Measurements from ENCODE around the gene NUDT22. TPM values are rescaled to one million over a fixed set of nuclear protein-coding genes. Genes with fewer than 3 reads are reported as not detected.

NUDT22 gene
- total RNA-seq, 1 donor: 56.5 TPM

DNA sequence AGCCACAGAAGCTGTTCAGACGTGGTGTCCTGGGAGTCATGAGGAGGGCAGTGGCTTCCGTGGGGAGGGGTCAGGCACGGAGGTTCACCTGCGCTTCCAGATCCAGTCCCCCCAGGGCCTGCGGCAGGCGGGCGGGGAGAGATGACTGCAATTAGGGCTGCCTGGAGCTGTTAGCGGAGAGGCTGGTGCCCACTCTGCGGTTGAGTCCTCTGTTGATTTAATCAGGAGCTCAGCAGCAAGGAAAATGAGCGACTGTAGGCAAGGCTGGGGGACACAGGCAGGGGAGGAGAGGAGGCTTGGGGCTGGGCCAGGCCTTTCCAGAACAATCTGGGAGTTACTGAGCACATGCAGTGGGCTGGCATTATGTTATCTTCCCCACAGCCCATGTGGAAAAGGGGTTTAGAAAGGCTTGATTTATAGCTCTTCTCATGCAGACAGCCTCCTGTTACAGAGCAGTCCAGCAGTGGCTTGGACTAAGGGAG lies 38.3 kb downstream of the NUDT22 start:
- Histone ChIP-seq H3K36me3 (ENCODE audit: insufficient read depth, low read length) (peaks cover 47% of the 10 kb centered on the region), H4K20me1 (ENCODE audit: insufficient read depth, low read length) (no peaks in the 10 kb centered on the region), H3K27ac (ENCODE audit: low read depth, low read length) (no peak overlapping the region), H3K4me2 (ENCODE audit: insufficient read depth, low read length) (no peak overlapping the region), H3K4me3 (ENCODE audit: insufficient read depth, low read length) (no peak overlapping the region), H2AFZ (ENCODE audit: low read length) (no peak overlapping the region), H3K9me3 (ENCODE audit: low read depth, low read length) (no peaks in the 10 kb centered on the region), H3K79me2 (ENCODE audit: insufficient read depth, low read length) (no peaks in the 10 kb centered on the region), H3K4me1 (ENCODE audit: insufficient read depth, low read length) (peaks cover 26% of the 10 kb centered on the region), H3K27me3 (ENCODE audit: insufficient read depth, low read length) (no peaks in the 10 kb centered on the region)
- no peak for TF ChIP-seq CTCF (IDR thresholded peaks at IDR 0.05; ENCODE audit: extremely low read depth, low read depth, low read length)
- DNase-seq (ENCODE audit: insufficient read length, low spot score, missing footprints): peak; percentile 86

- DNase-seq (ENCODE audit: insufficient read length, low spot score, missing footprints): peak; percentile 55
- H3K27me3 ChIP-seq (ENCODE audit: insufficient read depth, low read length): no peaks in the 10 kb centered on the region
- peaks cover 41% of the 10 kb centered on the region for H3K36me3 ChIP-seq (ENCODE audit: insufficient read depth, low read length)
- H2AFZ ChIP-seq (ENCODE audit: low read length): no peak overlapping the region
- H3K79me2 ChIP-seq (ENCODE audit: insufficient read depth, low read length): no peaks in the 10 kb centered on the region
- H3K27ac ChIP-seq (ENCODE audit: low read depth, low read length): no peak overlapping the region
- no peak overlapping the region for H3K4me2 ChIP-seq (ENCODE audit: insufficient read depth, low read length)
- TF ChIP-seq CTCF (IDR thresholded peaks at IDR 0.05; ENCODE audit: extremely low read depth, low read depth, low read length): no peak
- H3K4me1 ChIP-seq (ENCODE audit: insufficient read depth, low read length): peaks cover 31% of the 10 kb centered on the region
- H4K20me1 ChIP-seq (ENCODE audit: insufficient read depth, low read length): no peaks in the 10 kb centered on the region
- H3K9me3 ChIP-seq (ENCODE audit: low read depth, low read length): no peaks in the 10 kb centered on the region
- H3K4me3 ChIP-seq (ENCODE audit: insufficient read depth, low read length): no peak overlapping the region
Observed at GRCh38 chr11:64265176-64266160, 39.4 kb downstream of the NUDT22 start.

DNA sequence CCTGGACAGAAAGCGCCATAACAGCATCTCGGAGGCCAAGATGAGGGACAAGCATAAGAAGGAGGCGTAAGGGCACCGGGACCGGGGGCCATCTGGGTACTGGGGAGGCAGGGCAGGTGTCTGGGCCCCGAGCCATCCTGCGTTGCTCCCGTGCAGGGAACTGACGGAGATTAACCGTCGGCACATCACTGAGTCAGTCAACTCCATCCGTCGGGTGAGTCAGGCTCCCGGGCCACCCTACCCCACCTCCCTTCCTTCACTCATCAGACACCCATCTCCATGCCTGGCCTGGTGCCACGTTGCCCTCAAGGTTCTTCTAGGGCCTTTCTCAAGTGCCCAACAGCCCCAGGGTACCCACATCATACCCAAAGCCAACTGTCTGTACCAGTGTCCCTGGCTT lies 40.3 kb downstream of the NUDT22 start:
- Histone ChIP-seq H3K4me2 (ENCODE audit: insufficient read depth, low read length) (no peak overlapping the region), H3K9me3 (ENCODE audit: low read depth, low read length) (no peaks in the 10 kb centered on the region), H3K36me3 (ENCODE audit: insufficient read depth, low read length) (peaks cover 41% of the 10 kb centered on the region), H2AFZ (ENCODE audit: low read length) (no peak overlapping the region), H3K4me1 (ENCODE audit: insufficient read depth, low read length) (peaks cover 33% of the 10 kb centered on the region), H3K27me3 (ENCODE audit: insufficient read depth, low read length) (no peaks in the 10 kb centered on the region), H4K20me1 (ENCODE audit: insufficient read depth, low read length) (no peaks in the 10 kb centered on the region), H3K27ac (ENCODE audit: low read depth, low read length) (no peak overlapping the region), H3K79me2 (ENCODE audit: insufficient read depth, low read length) (no peaks in the 10 kb centered on the region), H3K4me3 (ENCODE audit: insufficient read depth, low read length) (no peak overlapping the region)
- TF ChIP-seq CTCF (IDR thresholded peaks at IDR 0.05; ENCODE audit: extremely low read depth, low read depth, low read length): no peak
- DNase-seq (ENCODE audit: insufficient read length, low spot score, missing footprints): peak; percentile 85
